Gastroesophageal sphincter (tissue), 4 donors: ENCODE data around the gene CYBC1. TPM values are rescaled to one million over a fixed set of nuclear protein-coding genes. Genes with fewer than 3 reads are reported as not detected.

Experiments
- ATAC-seq: fragments of 150-250 bp; one replicate; pipeline ENCODE4 v1.9.1; 2016; ENCODE audit warnings: mild to moderate bottlenecking, moderate library complexity
- H3K27ac ChIP-seq, 4 donors: fragments of 200-600 bp; sonication (generic) in 3 of 4; 1 replicate in 3 of 4; 2 replicates in 1 of 4; pipeline ENCODE4 v1.5.1; 2016 to 2019
- H3K27me3 ChIP-seq: fragments of 200-600 bp; sonication (generic); one replicate; pipeline ENCODE4 v1.5.1; 2019
- H3K36me3 ChIP-seq, 2 donors: fragments of 200-600 bp; sonication (generic); one replicate each; pipeline ENCODE4 v1.5.1; 2019; ENCODE audit warnings: control low read depth in 1 of 2
- H3K4me1 ChIP-seq, 3 donors: fragments of 200-600 bp; sonication (generic); 1 replicate in 2 of 3; 2 replicates in 1 of 3; pipeline ENCODE4 v1.5.1; 2016 to 2019; ENCODE audit warnings: control low read depth in 2 of 3
- H3K4me3 ChIP-seq, 2 donors: fragments of 200-600 bp; sonication (generic); one replicate each; pipeline ENCODE4 v1.5.1; 2019; ENCODE audit warnings: mild to moderate bottlenecking in 1 of 2, moderate library complexity in 1 of 2
- H3K9me3 ChIP-seq, 3 donors: fragments of 200-600 bp; sonication (generic); one replicate each; pipeline ENCODE4 v1.5.1; 2017 to 2019; ENCODE audit warnings: control low read depth in 2 of 3
- CTCF ChIP-seq, 4 experiments: fragments of 200-600 bp in 2 of 4; fragments of 450-650 bp in 2 of 4; sonication (generic) in 1 of 4; IDR thresholded peaks; one replicate each; pipeline ENCODE4 v1.5.1; 2017 to 2019; ENCODE audit warnings: antibody characterized with exemption in 4 of 4, mild to moderate bottlenecking in 2 of 4, moderate library complexity in 2 of 4
- EP300 ChIP-seq: sonication (generic); formaldehyde crosslinking; IDR thresholded peaks from one replicate; pipeline ENCODE4 v1.6.1; 2017; ENCODE audit warnings: antibody characterized with exemption, mild to moderate bottlenecking
- POLR2A ChIP-seq, 2 donors: fragments of 450-650 bp; IDR thresholded peaks; one replicate each; pipeline ENCODE4 v1.6.1; 2017; ENCODE audit warnings: antibody characterized with exemption in 2 of 2, mild to moderate bottlenecking in 2 of 2, moderate library complexity in 1 of 2
- POLR2AphosphoS5 ChIP-seq: sonication (generic); formaldehyde crosslinking; IDR thresholded peaks from one replicate; pipeline ENCODE4 v1.6.1; 2017; ENCODE audit warnings: antibody characterized with exemption
- WGBS, 2 donors: methylation state at CpG; one replicate each; pipeline ENCODE4 v1.1.5; 2018; ENCODE audit warnings: low coverage in 1 of 2; 5-methylcytosine and 5-hydroxymethylcytosine counted together
- total RNA-seq, 4 donors: library from RNA; depleted of rRNA; stranded (reverse); fragments of >200 nt; gene quantifications; one replicate each; pipeline ENCODE4 v1.1.0, GENCODE V29; 2016

The CYBC1 gene
- total RNA-seq, 4 donors from 2014 or later, result 53.8 to 78.5 (median 59.4) TPM

GRCh38 chr17:82452162-82452561, 1.6 kb upstream of the CYBC1 start:
- WGBS, 2 donors, result 91 to 93% methylated on average over 3 of the region's 3 CpGs
- H3K9me3 ChIP-seq, result no peaks in the 10 kb centered on the region
- peaks cover 0 to 47% (median 21%) of the 10 kb centered on the region in 3 donors for H3K4me1 ChIP-seq
- no peaks in the 10 kb centered on the region for H3K27me3 ChIP-seq
- TF ChIP-seq CTCF (IDR thresholded peaks at IDR 0.05), result no peak
- TF ChIP-seq POLR2AphosphoS5, result no peak
- no peak for TF ChIP-seq EP300
- ATAC-seq, result no peak
- peak overlapping the region in 1 of 4 donors; percentile 32 for H3K27ac ChIP-seq
- H3K36me3 ChIP-seq, result no peaks in the 10 kb centered on the region
- no peak overlapping the region for H3K4me3 ChIP-seq

GRCh38 chr17:82449883-82450356, 632 bp downstream of the CYBC1 start:
- Histone ChIP-seq H3K36me3 (peaks cover 0 to 9% of the 10 kb centered on the region in 2 donors), H3K27ac (peak overlapping the region; percentile 80 to 95 (median 90)), H3K4me1 (peaks cover 0 to 55% (median 19%) of the 10 kb centered on the region in 3 donors), H3K27me3 (no peaks in the 10 kb centered on the region), H3K4me3 (peak overlapping the region; percentile 88 to 97), H3K9me3 (no peaks in the 10 kb centered on the region)
- WGBS, 2 donors, result 43 to 52% methylated on average over 1 to 12 of the region's 18 CpGs
- no peak for ATAC-seq
- TF ChIP-seq CTCF (IDR thresholded peaks at IDR 0.05) (no peak), POLR2A (IDR thresholded peaks at IDR 0.05) (no peak), POLR2AphosphoS5 (no peak)

- no peaks in the 10 kb centered on the region for H3K27me3 ChIP-seq
- H3K27ac ChIP-seq, result peak overlapping the region in 3 of 4 donors; percentile 88 to 95 (median 91)
- H3K4me3 ChIP-seq, result peak overlapping the region; percentile 88 to 97
- TF ChIP-seq POLR2AphosphoS5 (no peak), POLR2A (IDR thresholded peaks at IDR 0.05) (no peak), EP300 (no peak), CTCF (IDR thresholded peaks at IDR 0.05) (no peak)
- H3K9me3 ChIP-seq, result no peaks in the 10 kb centered on the region
- H3K4me1 ChIP-seq, result peaks cover 0 to 60% (median 19%) of the 10 kb centered on the region in 3 donors
- WGBS, 2 donors, result 81 to 84% methylated on average over 5 to 7 of the region's 30 CpGs
- no peak for ATAC-seq
- H3K36me3 ChIP-seq, result peaks cover 0 to 15% of the 10 kb centered on the region in 2 donors
Observed at GRCh38 chr17:82449131-82449882, 1.2 kb downstream of the CYBC1 start.

- TF ChIP-seq EP300 (no peak), CTCF (IDR thresholded peaks at IDR 0.05) (no peak), POLR2A (IDR thresholded peaks at IDR 0.05) (no peak), POLR2AphosphoS5 (no peak)
- Histone ChIP-seq H3K4me1 (peaks cover 0 to 60% (median 19%) of the 10 kb centered on the region in 3 donors), H3K9me3 (no peaks in the 10 kb centered on the region), H3K27me3 (no peaks in the 10 kb centered on the region), H3K4me3 (no peak overlapping the region), H3K36me3 (peaks cover 0 to 29% of the 10 kb centered on the region in 2 donors), H3K27ac (no peak overlapping the region)
- WGBS, 2 donors, result 84 to 92% methylated on average over 5 to 7 of the region's 11 CpGs
- no peak for ATAC-seq
Observed at GRCh38 chr17:82447876-82448275, 2.7 kb downstream of the CYBC1 start.

- no peak overlapping the region for H3K27ac ChIP-seq
- TF ChIP-seq CTCF (IDR thresholded peaks at IDR 0.05), result no peak
- TF ChIP-seq EP300, result no peak
- no peak for TF ChIP-seq POLR2A (IDR thresholded peaks at IDR 0.05)
- no peak for TF ChIP-seq POLR2AphosphoS5
- H3K27me3 ChIP-seq, result no peaks in the 10 kb centered on the region
- peaks cover 0 to 56% (median 16%) of the 10 kb centered on the region in 3 donors for H3K4me1 ChIP-seq
- WGBS, 2 donors, result 100% methylated on average over 1 of the region's 12 CpGs; no CpG with 5 or more reads in 1 of the 2 donors
- no peaks in the 10 kb centered on the region for H3K9me3 ChIP-seq
- peaks cover 0 to 41% of the 10 kb centered on the region in 2 donors for H3K36me3 ChIP-seq
- ATAC-seq, result no peak
- no peak overlapping the region for H3K4me3 ChIP-seq
Observed at GRCh38 chr17:82446649-82447048, 3.9 kb downstream of the CYBC1 start.
